ENCODE measurements around the gene OTUD3. TPM values are rescaled to one million over a fixed set of nuclear protein-coding genes. Genes with fewer than 3 reads are reported as not detected.

The OTUD3 gene
- total and polyA plus RNA-seq, 9 of the 15 experiments (the other 6 are each of a cell fraction or from before 2014, with no cell fraction given) = 2.0 to 16.6 (median 11.0) TPM

GRCh38 chr1:19866029-19866428 is 16.2 kb upstream of the OTUD3 start (continued):
- TF ChIP-seq SRSF9 (IDR thresholded peaks at IDR 0.05; ENCODE audit: borderline replicate concordance, low read depth, low read length) (no peak), ZNF449 (CRISPR knock-in tag; IDR thresholded peaks at IDR 0.05) (no peak), TCF7L2 (IDR thresholded peaks at IDR 0.05; ENCODE audit: low read depth, low read length) (no peak), AFF4 (CRISPR knock-in tag; IDR thresholded peaks at IDR 0.05) (no peak), JUND (IDR thresholded peaks at IDR 0.05; ENCODE audit: borderline replicate concordance, low read depth, low read length) (no peak), JUND (tag; IDR thresholded peaks at IDR 0.05; ENCODE audit: borderline replicate concordance, low read depth, low read length) (no peak)
